C1 segment of cervical spinal cord (tissue), 14 donors: Measurements from ENCODE around the gene BTBD9.

Experiments used
- DNase-seq, 14 donors: peaks; one replicate each; lab custom pipeline; 2025; lab: John Stamatoyannopoulos, UW

The BTBD9 gene

DNA sequence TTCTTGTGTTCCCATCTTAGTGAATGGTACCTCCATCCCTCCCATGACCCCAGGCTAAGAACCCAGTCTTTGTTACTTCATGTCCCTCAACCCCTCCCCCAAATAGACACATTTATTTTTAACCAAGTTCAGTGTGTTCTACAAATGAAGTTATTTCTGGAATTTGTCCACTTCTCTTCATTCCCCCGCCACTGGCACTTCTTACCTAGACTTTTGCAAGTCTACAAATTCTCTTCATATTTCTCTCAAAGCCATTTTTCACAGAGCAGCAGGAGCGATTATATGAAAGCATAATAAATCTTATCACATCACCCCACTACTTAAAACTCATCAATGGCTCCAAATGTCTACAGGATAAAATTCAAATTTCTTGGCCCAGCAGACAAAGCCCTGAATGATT is 131.4 kb downstream of the BTBD9 start:
- DNase-seq, result no peak

DNA sequence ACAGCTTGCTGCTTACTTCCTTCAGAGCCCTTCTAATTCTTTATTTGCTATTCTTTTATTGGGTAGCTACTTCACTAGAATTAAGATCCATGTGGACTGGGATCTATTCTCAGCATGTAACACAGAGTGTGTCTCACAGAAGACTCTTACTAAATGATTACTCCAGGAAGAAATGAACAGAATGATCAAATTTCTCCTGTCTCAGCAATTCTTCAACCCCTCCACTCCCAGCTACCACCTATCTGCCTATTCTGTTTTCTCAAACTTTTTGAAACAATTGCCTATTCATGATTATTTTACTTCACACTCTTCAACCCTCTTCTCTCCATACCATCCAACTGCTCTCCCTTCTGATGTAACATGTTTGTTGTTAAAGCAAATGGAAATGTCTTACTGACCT is 132.6 kb downstream of the BTBD9 start:
- no peak for DNase-seq

DNA sequence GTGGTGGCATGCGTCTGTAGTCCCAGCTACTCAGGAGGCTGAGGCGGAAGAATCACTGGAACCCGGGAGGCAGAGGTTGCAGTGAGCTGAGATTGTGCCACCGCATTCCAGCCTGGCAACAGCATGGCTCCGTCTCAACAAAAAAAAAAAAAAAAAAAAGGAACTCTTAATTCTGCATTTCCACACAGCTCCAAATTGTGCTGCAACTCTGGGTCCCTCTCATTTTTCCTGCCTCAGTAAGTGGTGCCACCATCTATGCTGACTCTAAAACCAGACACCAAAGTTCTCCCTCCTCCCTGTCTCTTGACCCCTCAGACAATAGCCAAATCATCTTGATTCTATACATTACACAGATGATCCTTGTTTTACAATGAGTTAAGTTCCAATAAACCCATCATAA is 133.9 kb downstream of the BTBD9 start:
- DNase-seq, result no peak

DNA sequence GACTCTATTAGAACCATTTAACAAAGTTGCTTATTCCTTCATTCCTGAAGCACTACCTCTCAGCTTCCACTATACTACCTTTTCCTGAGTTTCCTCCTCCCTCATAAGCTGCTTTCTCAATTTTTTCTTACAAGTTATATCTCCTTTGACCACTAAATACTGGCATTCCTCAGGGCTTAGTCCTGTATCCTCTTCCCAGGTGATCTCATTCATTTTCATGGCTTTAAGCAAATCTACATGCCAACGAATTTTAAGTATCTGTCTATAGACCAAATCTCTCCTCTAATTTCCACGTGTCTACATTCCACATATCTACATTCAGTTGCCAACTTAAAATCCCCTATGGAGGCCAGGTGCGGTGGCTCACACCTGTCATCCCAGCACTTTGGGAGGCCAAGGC is 134.7 kb downstream of the BTBD9 start:
- no peak for DNase-seq

DNA sequence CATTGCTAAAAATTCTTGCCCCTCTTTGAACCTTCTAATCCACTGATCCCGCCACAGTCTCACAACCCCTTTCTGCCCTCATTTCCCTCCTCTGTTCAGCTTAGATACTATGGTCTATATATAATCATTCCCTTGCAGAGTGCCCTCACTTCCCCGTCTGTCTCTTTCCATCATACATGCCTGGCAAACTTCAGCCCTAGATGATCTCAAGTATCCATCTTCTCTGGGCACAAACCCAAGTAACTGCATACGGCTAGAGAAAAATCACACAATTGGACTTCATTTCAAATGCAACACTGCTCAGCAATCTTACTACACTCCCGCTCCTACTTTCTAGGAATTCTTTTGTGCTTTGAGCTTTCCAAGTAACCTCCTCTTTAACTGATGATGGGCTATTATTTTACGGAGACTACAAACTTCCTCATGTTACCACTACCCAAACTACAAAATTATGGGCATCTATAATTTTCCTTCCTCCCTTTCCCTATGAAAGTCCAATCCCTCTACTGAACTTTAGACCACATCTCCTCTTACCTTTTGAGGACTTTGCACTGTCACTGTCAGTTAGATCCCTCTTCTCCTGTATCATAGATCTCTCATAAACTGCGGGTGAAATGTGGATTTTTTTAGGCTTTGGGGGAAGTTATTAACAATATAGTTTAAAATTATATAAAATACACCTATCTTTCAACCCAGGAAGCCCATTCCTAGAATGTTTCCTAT is 135.6 kb downstream of the BTBD9 start:
- DNase-seq, result no peak

DNA sequence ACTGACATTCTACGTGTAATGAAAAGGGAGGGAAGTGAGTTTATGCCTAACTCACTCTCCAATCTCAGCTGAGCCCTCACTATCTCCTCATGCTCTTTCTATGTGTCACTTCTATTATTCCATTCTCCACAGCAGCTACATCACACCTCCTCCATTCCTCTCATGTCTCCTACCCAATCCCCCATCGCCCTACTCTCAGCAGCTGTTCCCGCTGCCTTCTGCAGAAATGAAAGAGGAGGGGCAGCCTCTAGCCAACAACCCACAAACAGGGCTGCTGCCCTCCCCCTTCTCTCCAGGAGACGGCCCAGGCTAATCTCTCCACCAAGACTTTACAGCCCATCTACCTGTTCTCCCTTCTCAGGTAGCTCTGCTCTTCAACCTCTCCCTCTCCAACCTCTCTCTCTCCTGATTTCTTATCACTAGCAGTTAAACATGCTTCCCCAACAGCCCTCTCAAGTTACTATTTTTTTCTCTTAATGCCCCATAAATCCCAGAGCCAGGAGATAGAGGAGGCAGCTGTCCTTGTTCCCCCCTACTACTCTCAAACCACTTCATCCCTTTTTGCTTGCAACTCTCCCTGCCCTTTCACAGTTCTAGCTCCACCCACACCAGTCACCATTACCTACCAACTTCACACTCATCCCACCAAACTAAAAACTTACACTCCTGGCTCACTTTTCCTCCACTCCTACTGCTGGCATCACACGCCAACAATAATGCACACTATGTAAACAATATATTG is 136.5 kb downstream of the BTBD9 start:
- DNase-seq, result no peak

DNA sequence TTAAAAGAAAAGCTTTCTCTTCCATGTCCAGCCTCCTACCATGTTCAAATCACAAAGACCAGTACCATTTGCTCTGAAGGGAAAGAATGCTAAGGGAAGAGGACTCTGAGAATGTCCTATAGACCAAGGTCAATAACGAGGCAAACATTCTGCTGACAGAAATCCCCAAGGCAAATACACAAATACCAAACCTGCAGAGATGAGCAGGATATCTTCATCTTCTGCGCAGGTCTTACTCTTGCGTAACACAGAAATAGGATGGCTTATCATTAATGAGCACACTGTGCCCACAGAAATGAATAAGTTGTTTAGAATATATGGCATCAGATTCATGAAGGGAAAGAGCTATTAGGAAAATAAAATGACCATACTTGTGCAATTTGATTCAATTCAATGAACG is 137.3 kb downstream of the BTBD9 start:
- no peak for DNase-seq

DNA sequence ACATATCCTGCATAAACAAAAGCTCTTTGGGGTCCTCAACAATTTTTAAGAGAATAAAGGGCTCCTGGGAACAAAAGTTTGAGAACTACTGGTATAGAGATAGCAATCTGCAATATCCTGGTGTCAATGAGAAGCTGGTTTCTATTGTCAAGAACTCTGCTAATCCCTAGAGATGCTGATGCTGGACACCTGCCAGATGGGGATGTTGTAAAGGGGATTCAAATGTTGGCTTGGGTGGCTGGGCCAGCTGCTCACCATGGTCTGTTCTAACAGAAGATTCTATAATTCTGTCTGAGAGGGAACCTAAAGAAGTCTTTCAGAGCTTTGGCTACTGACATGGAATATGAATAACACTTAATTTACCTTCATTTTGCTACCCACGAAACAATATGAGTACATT is 137.8 kb downstream of the BTBD9 start:
- DNase-seq, result no peak

DNA sequence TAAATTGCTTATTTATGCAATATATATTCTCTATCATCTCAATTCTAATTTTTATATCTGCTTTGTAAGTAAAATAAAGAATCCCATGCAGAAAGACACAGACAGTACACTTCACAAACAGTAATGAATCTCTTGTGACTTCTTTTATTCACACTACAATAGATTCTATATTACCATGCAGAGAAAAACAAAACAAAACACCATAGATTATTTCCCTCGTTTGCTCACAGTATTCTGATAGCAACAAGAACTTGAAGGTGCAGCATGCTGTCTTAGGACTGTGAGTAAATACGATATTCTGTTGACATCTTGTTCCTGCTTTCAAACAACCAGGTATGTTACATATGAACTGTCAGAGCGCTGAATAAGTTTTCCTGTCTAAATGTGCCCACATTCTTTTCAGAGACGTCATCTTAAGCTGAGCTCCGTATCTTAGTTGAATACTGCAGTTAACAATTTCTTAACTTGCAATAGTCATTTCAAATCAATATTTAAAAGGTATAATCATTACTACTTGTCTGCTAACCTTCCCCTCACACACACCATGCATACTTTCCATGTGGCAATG is 140.1 kb downstream of the BTBD9 start:
- DNase-seq, result no peak

DNA sequence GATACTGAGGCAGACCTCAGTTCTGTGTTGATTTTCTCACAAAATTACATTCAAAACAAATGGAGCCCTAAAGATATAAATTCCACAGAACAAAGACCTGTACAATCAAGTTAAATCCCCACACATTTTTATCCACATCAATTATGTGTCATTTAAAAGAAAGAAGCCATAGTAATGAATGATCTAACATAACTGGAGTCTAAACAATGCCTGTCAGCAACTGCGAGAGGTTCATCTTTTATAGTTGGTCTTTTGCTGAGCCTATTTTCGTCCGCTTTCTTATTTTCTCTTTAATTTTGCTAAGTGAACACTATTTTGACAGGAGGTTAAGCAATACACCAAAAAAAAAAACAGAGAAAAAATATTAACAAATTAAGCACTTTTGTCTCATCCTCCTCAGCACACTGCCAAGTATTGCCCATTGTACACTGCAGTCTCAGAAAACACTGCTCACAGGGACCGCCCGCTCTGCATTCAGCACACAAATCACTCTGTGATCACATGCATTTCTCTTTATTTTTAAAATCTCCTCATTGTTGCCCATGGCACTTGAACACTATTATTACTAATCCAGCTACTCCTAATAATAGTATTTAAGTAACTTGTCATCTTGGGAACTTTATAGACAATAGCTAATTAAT is 140.8 kb downstream of the BTBD9 start:
- DNase-seq, result peak in 1 of 14 donors; percentile 9

DNA sequence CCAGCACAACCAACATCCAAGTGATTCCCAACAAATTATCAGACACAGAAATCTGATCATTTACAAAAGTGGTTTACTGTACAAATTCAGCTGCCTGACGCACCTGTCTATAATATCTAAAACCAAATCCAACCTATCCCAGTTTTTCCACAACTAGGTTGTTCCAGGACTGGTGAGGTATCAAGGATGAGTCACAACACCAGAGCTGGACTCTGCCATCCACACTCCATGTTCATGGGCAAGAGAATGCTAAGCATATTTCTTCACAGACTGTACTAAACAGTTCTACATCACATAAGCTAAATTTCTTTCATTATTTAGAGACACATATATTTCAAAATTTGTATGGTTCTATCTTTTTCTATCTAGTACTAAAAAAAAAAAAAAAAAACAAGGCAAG is 141.6 kb downstream of the BTBD9 start:
- DNase-seq, result no peak

DNA sequence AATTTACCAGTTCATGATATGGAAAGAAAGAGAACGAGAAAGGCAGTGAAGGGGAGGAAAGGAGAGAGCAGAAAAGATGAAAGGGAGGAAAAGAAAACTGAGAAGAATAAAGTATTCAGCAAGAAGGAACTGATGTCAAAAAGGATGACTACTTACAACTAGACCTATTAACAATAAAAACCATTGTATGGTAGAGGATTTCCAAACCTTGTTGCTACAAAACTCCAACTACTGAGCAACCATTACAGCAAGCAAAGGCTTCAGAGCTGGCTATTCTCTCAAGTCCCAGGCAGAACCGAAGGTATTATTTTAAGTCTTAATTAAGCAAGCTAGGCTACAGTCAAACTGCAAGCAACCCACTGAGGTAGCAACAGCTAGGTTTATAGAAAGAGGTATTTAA is 142.2 kb downstream of the BTBD9 start:
- DNase-seq, result no peak

DNA sequence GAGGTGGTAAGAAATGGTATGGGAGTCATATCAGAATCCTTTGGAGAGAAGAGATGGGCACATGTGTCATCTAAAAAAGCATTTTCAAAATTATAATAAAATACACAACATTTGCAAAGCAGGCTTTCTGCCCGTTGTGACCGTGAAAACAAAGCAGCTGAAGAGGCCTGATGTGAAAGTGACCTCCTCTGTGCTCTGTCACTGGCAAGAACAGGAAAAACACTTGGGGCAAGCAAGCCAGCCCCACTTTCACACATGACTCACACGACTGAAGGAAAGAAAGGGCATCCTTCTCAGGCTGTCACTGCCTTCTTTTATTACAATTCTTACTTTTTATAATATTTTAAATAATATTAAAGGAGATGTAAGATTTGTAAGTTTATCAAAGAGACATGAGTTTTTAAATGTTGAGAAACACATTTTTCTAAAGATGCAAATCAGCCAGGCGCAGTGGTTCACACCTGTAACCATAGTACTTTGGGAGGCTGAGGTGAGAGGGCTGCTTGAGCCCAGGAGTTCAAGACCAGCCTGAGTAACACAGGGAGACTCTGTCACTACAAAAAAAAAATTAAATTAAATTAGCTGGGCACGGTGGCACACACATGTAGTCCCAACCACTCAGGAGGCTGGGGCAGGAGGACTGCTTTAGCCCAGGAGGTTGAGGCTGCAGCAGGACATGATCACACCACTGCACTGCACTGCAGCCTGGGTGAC is 143.7 kb downstream of the BTBD9 start:
- DNase-seq, result peak in 5 of 14 donors; percentile 8 to 36 (median 16)

DNA sequence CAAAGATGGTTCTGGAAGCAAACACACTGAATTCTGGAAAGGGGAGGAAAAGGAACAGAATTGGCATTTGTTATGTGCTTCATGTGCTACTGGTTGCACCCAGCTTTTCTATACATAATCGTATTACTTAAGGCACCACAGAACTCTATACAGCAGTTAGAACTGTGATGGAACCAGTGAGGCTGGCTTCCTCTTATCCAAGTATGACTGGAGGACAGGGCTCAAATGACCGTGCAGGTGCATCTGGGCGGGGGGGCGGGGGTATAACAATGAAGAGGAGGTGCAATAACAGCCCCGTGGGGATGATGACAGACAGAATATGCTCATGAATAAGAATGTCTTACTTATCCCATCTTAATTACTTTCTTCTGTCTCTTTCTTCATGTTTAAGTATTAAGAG is 144.2 kb downstream of the BTBD9 start:
- no peak for DNase-seq

DNA sequence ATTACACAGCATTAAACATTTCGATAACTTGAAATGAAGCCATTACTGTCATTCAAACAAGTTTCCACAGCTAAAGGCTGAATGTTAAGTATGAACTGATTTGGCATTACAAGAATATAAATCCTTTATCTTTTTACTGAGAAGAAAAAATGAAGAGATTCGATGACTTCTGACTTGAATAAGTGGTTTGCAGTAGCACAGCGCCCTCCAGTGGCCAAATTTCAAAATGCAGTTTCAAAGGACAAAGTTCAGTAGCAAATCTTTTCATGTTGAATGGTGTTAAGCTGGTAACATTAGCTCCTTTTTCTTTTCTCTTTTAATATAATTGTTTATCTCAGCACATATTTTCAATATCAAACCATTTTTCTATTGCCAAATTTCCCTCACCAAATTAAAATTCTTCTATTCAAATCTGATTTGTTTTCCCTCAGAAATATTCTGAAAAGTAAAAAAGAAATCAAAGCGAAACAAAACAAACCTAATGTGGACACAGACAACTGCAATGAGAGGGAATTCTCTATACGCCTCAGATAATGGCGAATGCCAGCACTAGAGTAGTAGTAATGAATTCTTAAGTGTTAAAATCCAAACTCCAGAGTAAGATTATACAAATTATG is 145.7 kb downstream of the BTBD9 start:
- peak in 13 of 14 donors; percentile 14 to 86 (median 48) for DNase-seq

DNA sequence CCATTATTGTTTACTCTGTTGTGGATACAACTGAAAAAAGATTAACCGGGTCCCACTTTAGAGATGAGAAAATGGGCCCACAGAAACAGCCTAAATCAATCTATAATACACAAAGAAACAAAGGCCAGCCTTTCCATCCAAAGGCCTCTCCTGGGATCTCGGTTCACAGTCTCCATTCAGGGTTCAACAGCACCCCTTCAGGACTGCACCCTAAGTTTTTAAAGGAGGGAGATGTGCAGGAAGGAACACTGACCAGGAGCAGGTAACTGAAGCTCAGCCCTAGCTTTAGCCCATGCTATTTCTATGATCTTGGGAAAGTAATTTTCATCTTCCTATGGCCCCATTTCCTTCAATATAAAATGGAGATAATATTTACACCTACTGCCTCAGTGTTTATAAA is 147.7 kb downstream of the BTBD9 start:
- DNase-seq, result no peak

DNA sequence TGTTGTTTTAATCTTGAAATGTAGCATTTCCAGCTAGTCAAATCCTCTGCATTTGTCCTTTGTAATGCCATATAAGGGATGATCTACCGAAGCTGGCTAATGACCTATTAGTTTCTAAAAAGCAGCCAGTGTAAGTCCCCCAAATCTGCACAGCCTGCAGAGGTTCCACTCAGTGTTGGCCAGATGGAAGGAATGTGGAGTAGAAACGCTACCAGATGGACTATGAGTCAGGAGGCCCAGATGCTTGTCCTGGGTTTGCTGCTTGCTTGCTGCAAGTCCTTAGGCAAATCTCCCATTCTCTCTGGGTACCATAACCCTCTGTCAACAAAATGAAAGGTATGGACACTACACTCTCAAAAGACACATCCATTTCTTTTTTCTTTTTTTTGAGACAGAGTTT is 149.8 kb downstream of the BTBD9 start:
- peak in 1 of 14 donors; percentile 1 for DNase-seq

DNA sequence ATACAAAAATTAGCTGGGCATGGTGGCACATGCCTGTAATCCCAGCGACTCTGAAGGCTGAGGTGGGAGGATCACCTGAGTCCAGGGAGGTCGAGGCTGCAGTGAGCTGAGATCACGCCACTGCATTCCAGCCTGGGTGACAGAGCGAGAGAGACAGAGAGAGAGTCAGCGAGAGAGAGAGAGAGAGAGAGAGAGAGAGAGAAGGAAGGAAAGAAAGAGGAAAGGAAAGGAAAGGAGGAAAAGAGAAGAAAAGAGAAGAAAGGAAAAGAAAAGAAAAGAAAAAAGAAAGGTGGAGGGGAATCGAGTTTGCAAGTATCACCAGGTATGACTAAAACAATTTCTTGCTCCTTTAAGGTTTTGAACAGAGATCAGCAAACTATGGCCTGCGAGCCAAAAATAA is 152.3 kb downstream of the BTBD9 start:
- no peak for DNase-seq

DNA sequence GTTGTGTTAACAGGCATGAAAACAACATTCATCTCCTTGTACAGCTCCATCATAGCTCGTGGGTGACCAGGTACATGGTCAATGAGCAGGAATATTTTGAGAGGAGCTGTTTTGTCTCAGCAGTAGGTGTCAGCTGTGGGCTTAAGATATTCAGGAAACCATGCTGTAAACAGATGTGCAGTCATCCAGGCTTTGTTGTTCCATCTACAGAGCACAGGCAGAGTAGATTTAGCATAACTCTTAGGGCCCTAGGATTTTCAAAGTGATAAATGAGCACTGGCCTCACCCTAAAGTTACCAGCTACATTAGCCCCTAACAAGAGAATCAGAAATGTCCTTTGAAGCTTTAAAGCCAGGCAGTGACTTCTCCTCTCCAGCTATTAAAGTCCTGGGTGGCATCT is 154.2 kb downstream of the BTBD9 start:
- no peak for DNase-seq

DNA sequence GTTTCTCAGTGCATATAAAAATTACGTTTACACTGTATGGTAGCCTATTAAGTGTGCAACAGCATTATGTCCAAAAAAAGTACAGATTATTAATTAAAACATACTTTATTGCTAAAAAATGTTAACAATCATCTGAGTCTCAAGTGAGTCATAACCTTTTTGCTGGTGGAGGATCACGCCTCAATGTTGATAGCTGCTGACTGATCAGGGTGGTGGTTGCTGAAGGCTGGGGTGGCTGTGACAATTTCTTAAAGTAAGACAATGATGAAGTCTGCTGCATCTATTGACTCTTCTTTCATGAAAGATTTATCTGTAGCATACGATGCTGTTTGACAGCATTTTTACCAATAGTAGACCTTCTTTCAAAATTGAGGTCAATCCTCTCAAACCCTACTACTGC is 155.1 kb downstream of the BTBD9 start:
- no peak for DNase-seq

DNA sequence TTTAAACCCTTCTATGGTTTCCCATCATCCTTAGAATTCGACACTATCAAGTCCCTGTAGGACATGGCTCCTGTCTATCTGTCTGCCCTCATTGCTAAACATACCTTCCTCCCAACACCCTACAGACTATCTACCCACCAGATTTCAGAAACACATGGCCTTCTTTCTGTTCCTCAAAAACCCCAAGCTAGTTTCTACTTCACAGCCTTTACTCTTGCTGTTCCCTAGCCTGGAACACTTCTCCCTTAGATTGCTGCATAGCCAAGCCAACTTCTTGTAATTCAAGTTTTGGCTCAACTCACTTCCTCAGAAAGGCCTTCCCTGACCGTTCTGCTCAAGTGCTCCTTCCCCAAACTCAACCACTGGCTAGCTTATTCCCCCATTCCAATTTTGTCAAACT is 156.2 kb downstream of the BTBD9 start:
- peak in 2 of 14 donors; percentile 12 to 17 for DNase-seq
